Suprapubic skin (tissue), 4 donors: ENCODE data around the gene HEXD.

ENCODE experiments used
- CTCF ChIP-seq, 2 donors: fragments of 200-600 bp in 1 of 2; fragments of 450-650 bp in 1 of 2; sonication (generic) in 1 of 2; IDR thresholded peaks; one replicate each; pipeline ENCODE4 v1.5.1; 2016 to 2019; ENCODE audit warnings: antibody characterized with exemption in 2 of 2, mild to moderate bottlenecking in 1 of 2, moderate library complexity in 1 of 2
- EP300 ChIP-seq: sonication (generic); formaldehyde crosslinking; IDR thresholded peaks from one replicate; pipeline ENCODE4 v1.6.1; 2017; ENCODE audit warnings: antibody characterized with exemption
- POLR2A ChIP-seq, 2 donors: fragments of 450-650 bp; IDR thresholded peaks; one replicate each; pipeline ENCODE4 v1.6.1; 2017; ENCODE audit warnings: antibody characterized with exemption in 2 of 2, mild to moderate bottlenecking in 2 of 2, moderate library complexity in 2 of 2
- POLR2AphosphoS5 ChIP-seq, 3 donors: sonication (generic); formaldehyde crosslinking; IDR thresholded peaks; one replicate each; pipeline ENCODE4 v1.6.1; 2017; ENCODE audit warnings: antibody characterized with exemption in 3 of 3

- TF ChIP-seq CTCF (IDR thresholded peaks at IDR 0.05) = no peak
- no peak for TF ChIP-seq POLR2AphosphoS5 (IDR thresholded peaks at IDR 0.05)
- TF ChIP-seq POLR2A (IDR thresholded peaks at IDR 0.05) = no peak
- TF ChIP-seq EP300 = no peak
Measured at GRCh38 chr17:82446124-82446523, 28.0 kb downstream of the HEXD start.
